Glutamatergic neuron (in vitro differentiated cells): ENCODE measurements around the gene SEC62. TPM values are rescaled to one million over a fixed set of nuclear protein-coding genes. Genes with fewer than 3 reads are reported as not detected.

Source experiments
- DNase-seq: peaks from one replicate; pipeline ENCODE4 v3.0.0; 2022
- H3K27ac Mint-ChIP-seq: one replicate; pipeline ENCODE4 v1.8.0; 2020; ENCODE audit warnings: mild to moderate bottlenecking, mixed read lengths, inconsistent platforms; ENCODE audit not compliant: unreplicated experiment
- H3K27me3 Mint-ChIP-seq: one replicate; pipeline ENCODE4 v1.8.0; 2020; ENCODE audit warnings: mild to moderate bottlenecking, moderate library complexity, mixed read lengths, inconsistent platforms; ENCODE audit not compliant: unreplicated experiment
- H3K36me3 Mint-ChIP-seq: one replicate; pipeline ENCODE4 v1.8.0; 2020; ENCODE audit warnings: mild to moderate bottlenecking, mixed read lengths, inconsistent platforms; ENCODE audit not compliant: unreplicated experiment
- H3K4me1 Mint-ChIP-seq: one replicate; pipeline ENCODE4 v1.8.0; 2020; ENCODE audit warnings: mild to moderate bottlenecking, low read depth, mixed read lengths, inconsistent platforms; ENCODE audit not compliant: unreplicated experiment
- H3K4me3 Mint-ChIP-seq: one replicate; pipeline ENCODE4 v1.8.0; 2020; ENCODE audit warnings: mild to moderate bottlenecking, mixed read lengths, inconsistent platforms; ENCODE audit not compliant: unreplicated experiment
- H3K9me3 Mint-ChIP-seq: one replicate; pipeline ENCODE4 v1.8.0; 2020; ENCODE audit warnings: mild to moderate bottlenecking, moderate library complexity, mixed read lengths, inconsistent platforms; ENCODE audit not compliant: unreplicated experiment
- CTCF ChIP-seq: fragments of 200-600 bp; sonication (generic); IDR thresholded peaks from one replicate; pipeline ENCODE4 v1.5.0; 2021; ENCODE audit not compliant: partially characterized antibody, unreplicated experiment
- total RNA-seq: library from RNA; stranded (reverse); fragmentation: NEBNext Ultra II Directional; extraction: Animal tissue kit (Norgen Biotek cat#: 25700); gene quantifications from one replicate; pipeline ENCODE4 v1.2.1, GENCODE V29; 2021; ENCODE audit not compliant: unreplicated experiment

The SEC62 gene
- total RNA-seq, 1 donor from 2014 or later: 75.5 TPM

GRCh38 chr3:169931747-169932520 lies 34.7 kb upstream of the SEC62 start:
- Mint-ChIP-seq H3K36me3 (no peaks in the 10 kb centered on the region), H3K27ac (no peak overlapping the region), H3K4me3 (no peak overlapping the region), H3K27me3 (no peaks in the 10 kb centered on the region), H3K9me3 (no peaks in the 10 kb centered on the region), H3K4me1 (no peaks in the 10 kb centered on the region)
- no peak for TF ChIP-seq CTCF
- DNase-seq: no peak

DNA sequence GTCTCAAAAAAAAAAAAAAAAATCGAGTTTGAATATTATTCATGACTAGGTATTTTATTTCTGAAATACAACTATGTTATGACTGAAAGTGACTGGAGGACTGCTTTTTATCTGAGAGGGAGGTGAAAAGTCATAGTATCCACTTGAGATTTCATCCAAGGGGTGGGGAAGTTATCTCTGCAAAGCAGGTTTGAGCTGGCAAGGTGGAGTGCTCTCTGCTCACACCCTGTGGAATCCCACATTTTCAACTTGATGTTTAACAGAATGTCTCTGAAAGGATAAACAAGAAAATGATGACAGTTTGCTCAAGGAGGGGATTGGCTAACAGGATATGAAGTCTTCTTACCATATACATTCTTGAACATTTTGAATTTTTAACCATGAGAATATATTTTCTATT lies 27.3 kb upstream of the SEC62 start:
- no peak for TF ChIP-seq CTCF
- DNase-seq: no peak
- Mint-ChIP-seq H3K36me3 (no peaks in the 10 kb centered on the region), H3K27me3 (no peaks in the 10 kb centered on the region), H3K9me3 (no peaks in the 10 kb centered on the region), H3K4me3 (no peak overlapping the region), H3K4me1 (no peaks in the 10 kb centered on the region), H3K27ac (no peak overlapping the region)

DNA sequence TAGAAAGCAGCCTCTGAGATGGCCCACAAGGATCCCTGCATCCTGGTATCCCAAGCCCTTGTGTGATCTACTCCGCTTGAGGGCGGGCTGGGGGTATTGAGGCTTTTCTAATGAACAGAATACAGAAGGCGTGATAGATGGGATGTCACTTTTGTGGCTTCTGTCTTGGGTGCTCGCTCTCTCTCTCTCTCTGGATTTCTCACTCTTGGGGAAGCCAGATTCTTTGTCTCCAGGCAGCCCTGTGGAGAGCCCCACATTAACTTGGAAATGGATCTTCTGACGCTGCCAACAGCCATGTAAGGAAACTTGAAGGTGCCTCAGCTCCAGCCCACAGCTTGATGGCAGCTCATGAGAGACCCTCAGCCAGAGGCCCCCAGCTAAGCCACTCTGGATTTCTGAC lies 26.9 kb upstream of the SEC62 start:
- no peaks in the 10 kb centered on the region for H3K27me3 Mint-ChIP-seq
- H3K27ac Mint-ChIP-seq: no peak overlapping the region
- no peak overlapping the region for H3K4me3 Mint-ChIP-seq

GRCh38 chr3:169940470-169941181 lies 26.0 kb upstream of the SEC62 start:
- no peak for TF ChIP-seq CTCF
- Mint-ChIP-seq H3K9me3 (no peaks in the 10 kb centered on the region), H3K27me3 (no peaks in the 10 kb centered on the region), H3K4me3 (no peak overlapping the region), H3K36me3 (no peaks in the 10 kb centered on the region), H3K4me1 (no peaks in the 10 kb centered on the region), H3K27ac (no peak overlapping the region)
- no peak for DNase-seq

More for the DNA sequence above, 26.9 kb upstream of the SEC62 start:
- H3K36me3 Mint-ChIP-seq: no peaks in the 10 kb centered on the region
- TF ChIP-seq CTCF: no peak
- no peak for DNase-seq
- H3K4me1 Mint-ChIP-seq: no peaks in the 10 kb centered on the region
- no peaks in the 10 kb centered on the region for H3K9me3 Mint-ChIP-seq

DNA sequence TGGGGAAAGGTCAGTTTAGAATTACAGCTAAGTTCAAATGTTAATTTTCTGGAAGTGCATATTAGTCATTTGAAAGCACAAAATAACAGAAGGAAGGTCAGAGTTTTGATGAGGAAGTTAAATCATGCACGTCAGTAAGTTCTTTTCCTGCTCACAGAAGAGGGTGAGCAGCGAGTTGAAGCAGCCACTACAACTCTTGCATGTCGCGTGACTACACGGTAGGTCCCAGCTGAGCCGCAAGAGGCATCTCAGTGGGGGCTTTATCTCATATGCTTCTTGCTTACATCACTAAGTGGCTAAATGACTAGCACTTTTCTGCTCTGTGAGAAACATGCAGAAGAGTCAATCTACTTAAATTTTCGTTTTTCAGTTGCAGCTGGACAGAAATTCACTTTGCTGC lies 21.3 kb upstream of the SEC62 start:
- H3K4me3 Mint-ChIP-seq: no peak overlapping the region
- no peaks in the 10 kb centered on the region for H3K36me3 Mint-ChIP-seq
- no peak overlapping the region for H3K27ac Mint-ChIP-seq
- H3K27me3 Mint-ChIP-seq: peaks cover 2% of the 10 kb centered on the region
- no peaks in the 10 kb centered on the region for H3K4me1 Mint-ChIP-seq
- TF ChIP-seq CTCF: no peak
- DNase-seq: no peak
- no peaks in the 10 kb centered on the region for H3K9me3 Mint-ChIP-seq
